Mucosa of gallbladder (tissue), 1 donor: ENCODE measurements around the gene GLYR1. TPM values are rescaled to one million over a fixed set of nuclear protein-coding genes. Genes with fewer than 3 reads are reported as not detected.
A peak's percentile ranks its signal among the peaks of the same experiment; 100 is the strongest.

Experiments
- DNase-seq: peaks from one replicate; pipeline ENCODE4 v3.0.0-alpha.2; 2020; ENCODE audit warnings: low spot score
- total RNA-seq: library from RNA; stranded (reverse); gene quantifications from one replicate; pipeline ENCODE4 v1.2.1, GENCODE V29; 2021
- donor health status: DM: no; HTN: no; CAD: no.

The GLYR1 gene
- total RNA-seq, 1 donor from 2014 or later = 128 TPM

GRCh38 chr16:4880006-4880580 is 33.0 kb upstream of the GLYR1 start:
- no peak for DNase-seq

GRCh38 chr16:4879049-4879448 is 32.0 kb upstream of the GLYR1 start:
- no peak for DNase-seq

GRCh38 chr16:4877380-4877685 is 30.2 kb upstream of the GLYR1 start:
- no peak for DNase-seq

GRCh38 chr16:4876646-4877379 is 29.7 kb upstream of the GLYR1 start:
- DNase-seq = no peak

- DNase-seq = no peak
Observed at GRCh38 chr16:4874666-4875065, 27.6 kb upstream of the GLYR1 start.

GRCh38 chr16:4873091-4873490 is 26.0 kb upstream of the GLYR1 start:
- no peak for DNase-seq

- DNase-seq = no peak
Observed at GRCh38 chr16:4871071-4871470, 24.0 kb upstream of the GLYR1 start.

- peak; percentile 29 for DNase-seq
Observed at GRCh38 chr16:4870138-4870671, 23.1 kb upstream of the GLYR1 start.

GRCh38 chr16:4869147-4869805 is 22.2 kb upstream of the GLYR1 start:
- peak; percentile 34 for DNase-seq

GRCh38 chr16:4868535-4868934 is 21.4 kb upstream of the GLYR1 start:
- peak; percentile 38 for DNase-seq

GRCh38 chr16:4868026-4868425 is 20.9 kb upstream of the GLYR1 start:
- no peak for DNase-seq

GRCh38 chr16:4866586-4866985 is 19.5 kb upstream of the GLYR1 start:
- no peak for DNase-seq

GRCh38 chr16:4865231-4865860 is 18.3 kb upstream of the GLYR1 start:
- DNase-seq = no peak

- DNase-seq = no peak
Observed at GRCh38 chr16:4864728-4865127, 17.6 kb upstream of the GLYR1 start.

- no peak for DNase-seq
Observed at GRCh38 chr16:4862639-4863038, 15.6 kb upstream of the GLYR1 start.

GRCh38 chr16:4860727-4861342 is 13.7 kb upstream of the GLYR1 start:
- DNase-seq = no peak

- no peak for DNase-seq
Observed at GRCh38 chr16:4859900-4860255, 12.8 kb upstream of the GLYR1 start.

- no peak for DNase-seq
Observed at GRCh38 chr16:4859190-4859899, 12.3 kb upstream of the GLYR1 start.

GRCh38 chr16:4855804-4856203 is 8.7 kb upstream of the GLYR1 start:
- no peak for DNase-seq

GRCh38 chr16:4855371-4855770 is 8.3 kb upstream of the GLYR1 start:
- no peak for DNase-seq

GRCh38 chr16:4852221-4852872 is 5.3 kb upstream of the GLYR1 start:
- no peak for DNase-seq
